ENCODE data around the gene CNTNAP2. TPM values are rescaled to one million over a fixed set of nuclear protein-coding genes. Genes with fewer than 3 reads are reported as not detected.

Gene CNTNAP2
- total RNA-seq, 1 donor: 1.0 TPM

DNA sequence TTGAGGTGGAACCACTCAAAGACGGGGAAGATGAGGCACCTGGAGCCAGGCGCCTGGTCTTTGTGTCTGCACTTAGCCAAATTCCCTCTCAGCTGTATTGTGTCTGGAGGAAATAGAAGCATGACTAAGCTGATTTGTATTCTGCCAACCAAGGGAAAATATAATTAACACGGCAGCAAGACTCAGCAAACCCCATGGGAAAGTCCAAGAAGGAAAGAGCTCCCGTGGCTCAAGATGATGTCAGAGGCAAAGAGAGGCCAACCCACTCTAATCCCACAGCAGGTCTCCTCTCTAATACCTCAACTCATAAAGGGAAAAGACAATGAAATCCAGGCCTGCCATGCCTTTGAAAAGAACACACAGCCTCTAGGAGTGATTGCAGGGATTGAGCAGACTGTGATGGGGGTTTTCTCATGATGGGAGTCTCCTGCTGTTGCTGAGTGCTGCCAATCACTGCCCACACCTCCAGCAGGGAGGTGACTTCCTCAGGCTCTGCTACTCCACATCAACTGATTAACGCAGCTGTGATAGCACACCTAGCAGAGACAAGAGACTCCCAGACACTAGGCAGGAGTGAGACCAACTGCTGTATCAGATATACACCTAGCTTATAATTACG, 2218.5 kb downstream of the CNTNAP2 start:
- Histone ChIP-seq H3K27me3 (ENCODE audit: insufficient read depth, low read length) (peaks cover 25% of the 10 kb centered on the region), H3K4me3 (ENCODE audit: low read length) (no peak overlapping the region), H3K9me3 (ENCODE audit: low read depth, low read length) (no peaks in the 10 kb centered on the region), H3K4me1 (ENCODE audit: insufficient read depth, low read length) (peaks cover 4% of the 10 kb centered on the region)

DNA sequence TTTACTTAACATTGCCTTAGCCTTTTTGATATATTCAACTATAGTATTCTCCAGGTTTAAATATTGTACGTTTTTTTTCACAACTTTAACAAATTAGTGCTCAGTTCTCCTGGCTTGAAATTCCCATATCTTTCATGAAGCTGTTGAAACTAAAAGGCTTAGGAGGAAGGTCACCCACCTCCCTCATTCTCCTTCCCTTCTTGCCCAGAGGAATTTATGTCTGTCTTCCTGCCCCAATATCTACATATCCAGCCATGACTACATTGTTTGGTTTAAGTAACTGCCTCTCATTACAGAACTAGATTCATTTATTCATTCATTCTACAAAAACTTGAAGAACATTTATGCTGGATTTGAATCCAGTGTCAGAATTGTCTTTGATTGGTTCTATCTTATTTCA, 2219.2 kb downstream of the CNTNAP2 start:
- peaks cover 32% of the 10 kb centered on the region for H3K27me3 ChIP-seq (ENCODE audit: insufficient read depth, low read length)
- no peak overlapping the region for H3K4me3 ChIP-seq (ENCODE audit: low read length)
- no peaks in the 10 kb centered on the region for H3K9me3 ChIP-seq (ENCODE audit: low read depth, low read length)
- H3K4me1 ChIP-seq (ENCODE audit: insufficient read depth, low read length): peaks cover 4% of the 10 kb centered on the region

DNA sequence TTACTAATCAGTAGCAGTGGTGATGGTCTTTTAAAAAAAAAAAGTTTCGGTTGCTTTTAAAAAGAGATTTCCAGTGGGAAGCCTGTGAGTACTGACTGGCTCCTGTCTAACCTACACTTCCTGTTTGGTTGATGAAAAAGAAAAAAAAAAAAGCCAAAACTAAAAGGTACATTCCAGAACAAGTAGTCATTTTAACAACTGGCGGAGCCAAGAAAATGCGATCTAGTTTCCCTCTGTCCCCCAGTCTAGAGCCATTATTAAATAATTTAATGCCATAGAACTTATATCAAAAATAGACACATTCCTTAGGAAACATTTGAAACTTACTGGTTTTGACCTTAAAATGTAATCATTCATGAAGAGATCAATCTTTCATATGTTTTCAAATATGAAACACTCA, 2219.8 kb downstream of the CNTNAP2 start:
- peaks cover 37% of the 10 kb centered on the region for H3K27me3 ChIP-seq (ENCODE audit: insufficient read depth, low read length)
- H3K4me1 ChIP-seq (ENCODE audit: insufficient read depth, low read length): peaks cover 4% of the 10 kb centered on the region
- H3K9me3 ChIP-seq (ENCODE audit: low read depth, low read length): no peaks in the 10 kb centered on the region
- H3K4me3 ChIP-seq (ENCODE audit: low read length): no peak overlapping the region

DNA sequence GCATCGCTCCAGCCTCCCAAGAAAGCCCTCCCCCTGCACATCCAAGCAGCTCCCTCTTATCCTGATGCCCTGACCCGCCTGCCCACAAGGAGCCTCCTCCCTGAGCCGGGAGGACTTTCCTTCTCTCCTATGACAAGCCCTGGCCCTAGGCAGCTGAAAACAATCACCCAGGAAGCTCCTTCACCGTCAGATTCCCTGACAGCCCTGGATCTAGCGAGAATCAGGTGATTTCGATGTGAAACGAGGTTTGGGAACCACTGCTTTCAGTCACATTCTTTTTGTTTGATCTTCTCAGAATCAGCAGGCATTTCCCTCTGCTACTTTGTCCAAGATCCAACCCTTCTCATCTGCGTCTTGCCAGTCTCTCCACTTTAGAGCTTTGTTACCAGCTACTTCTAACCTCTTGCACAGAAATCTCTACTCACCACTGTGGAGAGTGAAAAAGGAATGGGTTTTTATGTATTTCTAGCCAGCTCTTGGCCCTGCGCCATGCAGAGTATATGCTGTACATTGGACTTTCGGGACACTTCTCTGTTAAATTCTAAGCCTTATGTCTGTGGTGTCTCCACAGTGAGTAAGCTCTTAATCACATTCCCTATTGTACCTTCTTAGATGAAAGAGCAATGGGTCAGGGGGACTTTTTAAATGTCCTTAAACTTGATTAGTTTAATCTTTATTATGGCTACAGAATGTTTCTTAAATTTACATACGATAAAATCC, 2220.8 kb downstream of the CNTNAP2 start:
- Histone ChIP-seq H3K27me3 (ENCODE audit: insufficient read depth, low read length) (peaks cover 38% of the 10 kb centered on the region), H3K4me1 (ENCODE audit: insufficient read depth, low read length) (peaks cover 4% of the 10 kb centered on the region), H3K4me3 (ENCODE audit: low read length) (no peak overlapping the region), H3K9me3 (ENCODE audit: low read depth, low read length) (no peaks in the 10 kb centered on the region)

DNA sequence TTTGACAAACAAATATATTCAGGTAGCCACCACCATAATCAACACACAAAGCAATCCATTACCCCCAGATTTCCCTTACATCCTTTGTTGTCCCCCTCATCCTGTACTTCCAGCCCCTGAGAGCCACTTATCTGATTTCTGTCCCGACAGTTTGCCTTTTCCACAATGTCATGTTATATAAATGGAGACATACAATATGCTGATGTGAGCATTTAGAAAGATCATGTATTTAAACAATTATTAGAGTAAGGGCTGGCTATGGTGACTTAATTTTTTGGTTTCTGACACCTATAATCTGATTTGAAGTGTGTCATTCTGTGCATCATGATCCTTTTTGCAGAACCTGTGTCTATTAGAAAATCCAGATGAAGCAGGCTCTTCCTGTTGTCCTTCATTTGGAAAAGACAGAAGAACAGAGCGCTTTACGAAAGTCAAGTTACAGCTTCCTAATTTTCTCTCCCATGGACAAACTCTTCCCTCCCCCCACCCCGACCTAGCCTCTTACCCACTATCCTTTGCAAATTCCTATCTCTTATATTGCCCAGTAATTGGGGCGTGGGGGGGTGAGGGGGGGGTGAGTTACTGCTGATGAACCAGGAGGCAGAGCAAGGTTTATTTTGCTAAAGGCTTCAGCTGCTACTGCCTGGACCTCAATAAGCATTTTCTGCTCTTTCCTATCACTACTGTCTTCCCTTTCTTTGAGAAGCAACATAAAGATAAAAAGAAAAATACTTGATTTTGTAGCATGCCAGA, 2221.6 kb downstream of the CNTNAP2 start:
- Histone ChIP-seq H3K4me1 (ENCODE audit: insufficient read depth, low read length) (peaks cover 4% of the 10 kb centered on the region), H3K27me3 (ENCODE audit: insufficient read depth, low read length) (peaks cover 38% of the 10 kb centered on the region), H3K9me3 (ENCODE audit: low read depth, low read length) (no peaks in the 10 kb centered on the region), H3K4me3 (ENCODE audit: low read length) (no peak overlapping the region)

DNA sequence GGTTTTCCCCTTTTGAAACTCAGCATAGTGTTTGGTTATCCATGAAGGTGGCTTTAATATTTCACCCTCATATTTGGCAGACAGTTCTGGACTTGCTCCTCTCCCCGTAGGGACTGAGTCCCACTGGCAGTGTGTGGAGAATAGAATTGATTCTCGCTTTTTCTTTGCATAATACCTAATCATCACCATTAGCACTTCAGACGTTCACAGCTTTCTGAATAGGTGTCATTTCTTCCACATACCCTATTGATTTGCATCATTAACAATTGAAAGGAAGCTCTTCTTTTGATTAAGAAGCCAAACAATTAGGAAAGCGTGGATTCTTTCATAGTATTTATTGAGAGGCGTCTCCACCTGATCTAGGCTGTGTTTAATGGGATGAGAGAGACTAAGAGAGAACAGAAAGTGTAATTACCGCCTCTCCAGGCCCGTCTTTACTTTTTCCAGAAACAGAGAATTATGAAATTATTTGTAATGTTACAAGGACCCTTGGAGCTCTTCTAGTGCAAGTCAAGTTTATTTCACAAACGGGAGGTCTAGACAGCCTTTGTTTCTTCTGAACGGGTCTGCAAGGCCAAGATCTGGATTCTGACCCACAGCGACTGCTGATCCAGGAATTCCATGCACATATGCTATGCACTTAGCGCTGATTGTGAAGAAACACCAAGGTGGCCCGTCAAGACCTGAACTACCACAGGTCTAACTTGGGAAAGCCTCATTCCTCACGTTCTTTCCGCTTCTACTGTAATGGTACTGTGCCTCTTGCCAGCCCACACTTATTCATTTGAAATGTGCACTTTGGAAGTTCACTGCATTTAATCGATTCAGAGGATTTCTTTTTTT, 2224.1 kb downstream of the CNTNAP2 start:
- peaks cover 38% of the 10 kb centered on the region for H3K27me3 ChIP-seq (ENCODE audit: insufficient read depth, low read length)
- peaks cover 4% of the 10 kb centered on the region for H3K4me1 ChIP-seq (ENCODE audit: insufficient read depth, low read length)
- no peak overlapping the region for H3K4me3 ChIP-seq (ENCODE audit: low read length)
- no peaks in the 10 kb centered on the region for H3K9me3 ChIP-seq (ENCODE audit: low read depth, low read length)

DNA sequence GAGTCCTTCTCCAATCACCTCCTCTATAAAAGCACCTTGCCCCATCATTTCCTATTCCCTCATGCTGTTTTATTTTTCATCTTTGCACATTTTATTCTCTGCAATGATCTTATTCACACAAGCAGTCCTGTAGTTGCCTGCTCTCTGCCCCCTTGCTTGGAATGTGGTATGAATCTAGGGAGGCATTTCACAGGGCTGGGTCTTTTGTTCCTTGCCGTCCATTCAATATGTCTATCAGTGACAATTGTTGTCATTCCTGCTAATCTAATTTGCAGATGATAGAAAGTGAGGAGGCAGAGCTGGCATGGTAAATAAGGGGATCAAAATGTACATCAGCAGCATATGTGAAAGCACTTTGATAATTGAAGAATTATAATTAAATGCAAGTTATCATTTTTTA, 2227.8 kb downstream of the CNTNAP2 start:
- Histone ChIP-seq H3K27me3 (ENCODE audit: insufficient read depth, low read length) (peaks cover 20% of the 10 kb centered on the region), H3K4me1 (ENCODE audit: insufficient read depth, low read length) (peaks cover 2% of the 10 kb centered on the region), H3K9me3 (ENCODE audit: low read depth, low read length) (no peaks in the 10 kb centered on the region), H3K4me3 (ENCODE audit: low read length) (no peak overlapping the region)

DNA sequence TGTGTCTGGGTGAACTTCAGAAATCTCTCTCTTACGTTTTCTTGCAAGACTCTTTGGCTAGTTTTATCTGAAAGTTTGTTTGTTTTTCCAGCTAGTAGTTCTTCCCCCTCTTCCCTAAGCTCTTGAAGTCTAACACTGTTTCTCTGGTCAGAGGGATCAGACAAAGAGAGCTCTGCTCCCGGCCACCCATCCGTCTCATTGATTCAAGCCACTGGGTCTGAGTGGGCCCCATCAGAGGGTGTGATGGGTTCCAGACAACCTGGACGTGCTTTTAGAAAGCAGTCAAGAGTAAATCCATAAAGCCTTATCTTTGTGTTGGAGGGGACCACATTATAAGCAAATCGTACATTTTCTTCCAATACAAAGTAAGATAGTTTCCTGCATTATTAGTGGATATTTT, 2231.4 kb downstream of the CNTNAP2 start:
- H3K27me3 ChIP-seq (ENCODE audit: insufficient read depth, low read length): no peaks in the 10 kb centered on the region
- no peak overlapping the region for H3K4me3 ChIP-seq (ENCODE audit: low read length)
- H3K4me1 ChIP-seq (ENCODE audit: insufficient read depth, low read length): no peaks in the 10 kb centered on the region
- no peaks in the 10 kb centered on the region for H3K9me3 ChIP-seq (ENCODE audit: low read depth, low read length)

DNA sequence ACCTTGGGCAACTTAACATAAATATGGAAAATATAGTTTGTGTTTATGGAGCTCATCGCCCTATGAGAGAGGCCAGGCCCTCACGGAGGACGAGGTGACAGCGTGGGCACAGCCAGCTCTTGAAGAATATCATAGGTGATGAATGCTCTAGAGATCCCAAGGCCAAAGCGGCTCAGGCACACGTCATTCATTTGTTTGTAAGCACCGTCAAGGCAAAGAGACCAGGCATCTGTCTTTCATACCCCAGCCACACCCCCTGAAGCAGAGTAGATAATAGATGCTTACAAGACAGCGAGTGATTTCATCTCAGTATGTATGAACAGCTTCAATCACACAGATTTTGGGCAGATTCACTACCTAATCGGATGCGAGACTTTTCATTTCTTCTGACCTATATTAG, 2231.9 kb downstream of the CNTNAP2 start:
- Histone ChIP-seq H3K4me1 (ENCODE audit: insufficient read depth, low read length) (no peaks in the 10 kb centered on the region), H3K27me3 (ENCODE audit: insufficient read depth, low read length) (no peaks in the 10 kb centered on the region), H3K4me3 (ENCODE audit: low read length) (no peak overlapping the region), H3K9me3 (ENCODE audit: low read depth, low read length) (no peaks in the 10 kb centered on the region)

DNA sequence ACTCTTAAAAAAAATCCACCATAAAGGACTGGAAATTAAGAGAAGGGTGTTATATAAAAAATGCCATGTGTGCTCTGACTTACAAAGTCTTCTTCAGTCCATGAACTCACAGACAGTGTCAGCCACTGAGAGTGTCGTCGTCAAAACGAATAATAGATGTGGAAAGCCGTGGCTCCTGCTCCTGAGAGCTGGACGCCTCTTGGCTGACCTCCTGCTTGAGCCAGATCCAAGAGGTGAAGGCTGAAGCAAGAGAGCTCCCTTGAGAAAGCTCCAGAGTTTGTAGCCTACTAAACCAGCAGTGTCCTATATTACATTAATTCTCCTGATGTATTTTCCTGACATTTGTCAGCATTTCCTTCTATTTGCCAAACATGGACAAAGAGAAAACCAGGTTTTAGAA, 2239.7 kb downstream of the CNTNAP2 start:
- no peaks in the 10 kb centered on the region for H3K9me3 ChIP-seq (ENCODE audit: low read depth, low read length)
- no peaks in the 10 kb centered on the region for H3K27me3 ChIP-seq (ENCODE audit: insufficient read depth, low read length)
- no peak overlapping the region for H3K4me3 ChIP-seq (ENCODE audit: low read length)
- no peaks in the 10 kb centered on the region for H3K4me1 ChIP-seq (ENCODE audit: insufficient read depth, low read length)

DNA sequence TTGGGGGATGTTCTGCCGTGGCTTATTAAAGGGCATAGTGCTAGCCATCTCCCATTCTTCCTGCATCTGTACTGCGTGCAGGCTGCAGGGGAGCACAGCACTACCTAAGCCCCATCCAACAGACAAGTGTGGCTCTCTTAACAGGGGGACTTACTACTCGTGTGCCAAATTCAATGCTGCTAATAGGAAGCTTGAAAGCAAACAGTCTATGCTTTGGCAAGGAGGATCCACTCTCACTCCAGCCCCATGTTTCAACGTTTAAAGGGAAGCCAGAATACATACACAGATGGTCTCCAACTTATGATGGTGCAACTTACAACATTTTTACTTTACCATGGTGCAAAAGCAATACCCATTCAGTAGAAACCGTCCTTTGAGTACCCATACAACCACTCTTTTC, 2245.9 kb downstream of the CNTNAP2 start:
- Histone ChIP-seq H3K27me3 (ENCODE audit: insufficient read depth, low read length) (no peaks in the 10 kb centered on the region), H3K4me3 (ENCODE audit: low read length) (no peak overlapping the region), H3K4me1 (ENCODE audit: insufficient read depth, low read length) (no peaks in the 10 kb centered on the region), H3K9me3 (ENCODE audit: low read depth, low read length) (no peaks in the 10 kb centered on the region)

DNA sequence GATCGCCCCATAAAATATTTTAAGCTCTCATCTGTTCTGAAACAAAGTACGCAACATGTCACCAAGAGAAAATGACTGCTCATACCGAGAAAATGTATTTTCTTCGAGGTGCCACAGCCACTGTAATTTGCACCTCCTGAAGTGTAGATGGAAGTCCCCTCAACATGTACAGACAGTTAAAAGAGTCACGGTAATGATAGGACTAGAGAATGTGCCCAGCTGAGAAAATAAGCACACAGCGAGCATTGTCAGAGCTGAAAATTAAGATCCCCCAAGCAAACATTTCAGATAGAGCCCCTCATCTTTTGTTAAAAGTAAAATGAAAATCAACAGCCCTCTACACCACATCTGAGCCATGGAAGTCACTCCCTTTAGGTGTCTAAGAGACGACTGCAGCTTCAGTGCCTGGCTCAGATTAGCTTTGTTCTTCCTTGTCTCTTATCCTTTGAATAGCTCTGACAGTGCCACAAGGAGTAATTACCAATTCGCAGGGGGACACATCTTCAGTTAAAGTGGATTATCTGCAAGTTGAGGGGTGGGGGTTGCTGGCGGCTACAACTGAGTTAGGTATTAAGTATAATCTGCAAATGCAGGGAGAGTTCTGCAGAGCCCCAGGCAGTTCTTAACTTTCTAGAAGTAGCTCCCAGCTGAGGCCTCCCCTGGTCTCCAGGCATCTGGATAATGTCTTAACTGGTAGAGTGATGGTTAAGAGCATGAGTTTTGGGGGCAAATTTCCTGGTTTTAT, 2251.3 kb downstream of the CNTNAP2 start:
- no peaks in the 10 kb centered on the region for H3K9me3 ChIP-seq (ENCODE audit: low read depth, low read length)
- H3K4me3 ChIP-seq (ENCODE audit: low read length): no peak overlapping the region
- H3K4me1 ChIP-seq (ENCODE audit: insufficient read depth, low read length): no peaks in the 10 kb centered on the region
- H3K27me3 ChIP-seq (ENCODE audit: insufficient read depth, low read length): no peaks in the 10 kb centered on the region

DNA sequence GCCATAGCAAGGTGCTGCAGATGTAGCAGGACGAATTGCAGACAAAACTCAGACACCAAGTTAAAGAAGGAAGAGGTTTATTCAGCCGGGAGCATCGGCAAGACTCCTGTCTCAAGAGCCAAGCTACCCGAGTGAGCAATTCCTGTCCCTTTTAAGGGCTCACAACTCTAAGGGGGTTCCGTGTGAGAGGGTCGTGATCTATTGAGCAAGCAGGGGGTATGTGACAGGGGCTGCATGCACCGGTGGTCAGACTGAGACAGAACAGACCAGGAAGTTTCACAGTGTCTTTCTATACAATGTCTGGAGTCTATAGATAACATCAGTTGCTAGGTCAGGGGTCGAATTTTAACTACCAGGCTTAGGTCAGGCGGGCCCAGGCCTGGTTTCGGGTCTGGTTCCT, 2252.0 kb downstream of the CNTNAP2 start:
- Histone ChIP-seq H3K4me3 (ENCODE audit: low read length) (no peak overlapping the region), H3K27me3 (ENCODE audit: insufficient read depth, low read length) (no peaks in the 10 kb centered on the region), H3K9me3 (ENCODE audit: low read depth, low read length) (no peaks in the 10 kb centered on the region), H3K4me1 (ENCODE audit: insufficient read depth, low read length) (no peaks in the 10 kb centered on the region)

DNA sequence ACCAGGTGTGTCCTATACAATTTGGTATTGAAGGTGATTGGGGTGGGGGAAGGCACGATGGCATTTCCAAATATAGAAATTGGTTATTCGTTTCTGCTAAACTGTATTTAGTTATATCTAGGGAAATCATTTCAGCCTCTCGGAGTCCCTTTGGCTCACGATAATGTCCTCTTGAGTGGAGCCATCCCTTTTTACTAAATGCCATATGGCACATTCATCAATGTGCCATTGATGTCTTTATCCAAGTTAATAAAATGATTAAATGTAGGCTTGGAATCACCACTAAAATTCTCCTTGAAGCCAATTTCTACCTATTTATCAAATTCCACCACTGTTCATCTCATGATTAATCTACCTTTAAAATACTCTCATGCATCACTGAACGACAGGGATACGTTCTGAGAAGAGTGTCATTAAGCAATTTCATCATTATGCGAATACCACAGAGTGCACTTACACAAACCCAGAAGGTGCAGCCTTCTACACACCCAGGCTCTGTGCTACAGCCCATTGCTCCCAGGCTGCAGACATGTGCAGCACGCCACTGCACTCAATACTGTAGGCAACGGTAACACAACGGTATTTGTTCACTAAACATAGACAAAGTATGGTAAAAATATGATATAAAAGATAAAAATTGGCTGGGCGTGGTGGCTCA, 2254.8 kb downstream of the CNTNAP2 start:
- H3K4me3 ChIP-seq (ENCODE audit: low read length): no peak overlapping the region
- H3K4me1 ChIP-seq (ENCODE audit: insufficient read depth, low read length): no peaks in the 10 kb centered on the region

More for the DNA sequence above, 2254.8 kb downstream of the CNTNAP2 start:
- H3K9me3 ChIP-seq (ENCODE audit: low read depth, low read length): no peaks in the 10 kb centered on the region
- no peaks in the 10 kb centered on the region for H3K27me3 ChIP-seq (ENCODE audit: insufficient read depth, low read length)
